Measurements from ENCODE around the gene NSUN4.
A peak's percentile ranks its signal among the peaks of the same experiment; 100 is the strongest.

NSUN4 gene

GRCh38 chr1:46368791-46369190 lies 28.2 kb downstream of the NSUN4 start:
- no peak overlapping the region for H3K27ac Mint-ChIP-seq
- no peaks in the 10 kb centered on the region for H3K4me1 Mint-ChIP-seq (ENCODE audit: low read depth)
- no peaks in the 10 kb centered on the region for H3K9me3 Mint-ChIP-seq
- no peaks in the 10 kb centered on the region for H3K27me3 Mint-ChIP-seq (ENCODE audit: low read depth)
- no peak overlapping the region for H3K4me3 Mint-ChIP-seq
- H3K36me3 Mint-ChIP-seq (ENCODE audit: low read depth), result peaks cover 10% of the 10 kb centered on the region

GRCh38 chr1:46369542-46370213 lies 29.1 kb downstream of the NSUN4 start:
- H3K27me3 Mint-ChIP-seq (ENCODE audit: low read depth), result no peaks in the 10 kb centered on the region
- H3K9me3 Mint-ChIP-seq, result no peaks in the 10 kb centered on the region
- no peak overlapping the region for H3K27ac Mint-ChIP-seq
- H3K4me1 Mint-ChIP-seq (ENCODE audit: low read depth), result no peaks in the 10 kb centered on the region
- no peak overlapping the region for H3K4me3 Mint-ChIP-seq
- H3K36me3 Mint-ChIP-seq (ENCODE audit: low read depth), result peaks cover 10% of the 10 kb centered on the region

- H3K4me1 Mint-ChIP-seq (ENCODE audit: low read depth), result no peaks in the 10 kb centered on the region
- no peaks in the 10 kb centered on the region for H3K27me3 Mint-ChIP-seq (ENCODE audit: low read depth)
- no peaks in the 10 kb centered on the region for H3K9me3 Mint-ChIP-seq
- H3K36me3 Mint-ChIP-seq (ENCODE audit: low read depth), result peaks cover 7% of the 10 kb centered on the region
- H3K4me3 Mint-ChIP-seq, result no peak overlapping the region
- no peak overlapping the region for H3K27ac Mint-ChIP-seq
These were observed 29.6 kb downstream of the NSUN4 start for GRCh38 chr1:46370214-46370633.

GRCh38 chr1:46372431-46372830 lies 31.8 kb downstream of the NSUN4 start:
- Mint-ChIP-seq H3K27ac (no peak overlapping the region), H3K4me3 (no peak overlapping the region), H3K9me3 (no peaks in the 10 kb centered on the region), H3K27me3 (ENCODE audit: low read depth) (no peaks in the 10 kb centered on the region), H3K36me3 (ENCODE audit: low read depth) (peaks cover 7% of the 10 kb centered on the region), H3K4me1 (ENCODE audit: low read depth) (no peaks in the 10 kb centered on the region)

- Mint-ChIP-seq H3K4me3 (no peak overlapping the region), H3K27me3 (ENCODE audit: low read depth) (no peaks in the 10 kb centered on the region), H3K27ac (no peak overlapping the region), H3K9me3 (peaks cover 5% of the 10 kb centered on the region), H3K4me1 (ENCODE audit: low read depth) (no peaks in the 10 kb centered on the region), H3K36me3 (ENCODE audit: low read depth) (no peaks in the 10 kb centered on the region)
These were observed 39.4 kb downstream of the NSUN4 start for GRCh38 chr1:46379996-46380395.

GRCh38 chr1:46380508-46380907 lies 39.9 kb downstream of the NSUN4 start:
- Mint-ChIP-seq H3K4me1 (ENCODE audit: low read depth) (no peaks in the 10 kb centered on the region), H3K27me3 (ENCODE audit: low read depth) (no peaks in the 10 kb centered on the region), H3K27ac (no peak overlapping the region), H3K4me3 (no peak overlapping the region), H3K36me3 (ENCODE audit: low read depth) (peaks cover 2% of the 10 kb centered on the region), H3K9me3 (peaks cover 5% of the 10 kb centered on the region)

- Mint-ChIP-seq H3K27ac (no peak overlapping the region), H3K27me3 (ENCODE audit: low read depth) (peaks cover 23% of the 10 kb centered on the region), H3K4me1 (ENCODE audit: low read depth) (peaks cover 7% of the 10 kb centered on the region), H3K4me3 (peak overlapping the region; percentile 56), H3K9me3 (peaks cover 20% of the 10 kb centered on the region), H3K36me3 (ENCODE audit: low read depth) (peaks cover 5% of the 10 kb centered on the region)
These were observed 52.9 kb downstream of the NSUN4 start for GRCh38 chr1:46393510-46393909.

- peaks cover 5% of the 10 kb centered on the region for H3K36me3 Mint-ChIP-seq (ENCODE audit: low read depth)
- peak within 1 kb of the TSS; percentile 56 for H3K4me3 Mint-ChIP-seq
- no peak within 1 kb of the TSS for H3K27ac Mint-ChIP-seq
- peaks cover 20% of the 10 kb centered on the region for H3K9me3 Mint-ChIP-seq
- peaks cover 27% of the 10 kb centered on the region for H3K27me3 Mint-ChIP-seq (ENCODE audit: low read depth)
- H3K4me1 Mint-ChIP-seq (ENCODE audit: low read depth), result peaks cover 7% of the 10 kb centered on the region
These were observed 53.7 kb downstream of the NSUN4 start, which contains the start of gene FAAH for GRCh38 chr1:46394108-46394871. FAAH (plus strand) TSS chr1:46394317; CDS start chr1:46394349, 32 bp downstream.

GRCh38 chr1:46394872-46395465 lies 54.4 kb downstream of the NSUN4 start:
- Mint-ChIP-seq H3K27ac (no peak overlapping the region), H3K9me3 (peaks cover 20% of the 10 kb centered on the region), H3K36me3 (ENCODE audit: low read depth) (peaks cover 5% of the 10 kb centered on the region), H3K4me1 (ENCODE audit: low read depth) (peaks cover 7% of the 10 kb centered on the region), H3K4me3 (peak overlapping the region; percentile 38), H3K27me3 (ENCODE audit: low read depth) (peaks cover 28% of the 10 kb centered on the region)

GRCh38 chr1:46396441-46397398 lies 56.1 kb downstream of the NSUN4 start:
- no peak overlapping the region for H3K4me3 Mint-ChIP-seq
- peaks cover 3% of the 10 kb centered on the region for H3K36me3 Mint-ChIP-seq (ENCODE audit: low read depth)
- H3K4me1 Mint-ChIP-seq (ENCODE audit: low read depth), result peaks cover 7% of the 10 kb centered on the region
- peaks cover 20% of the 10 kb centered on the region for H3K9me3 Mint-ChIP-seq
- H3K27ac Mint-ChIP-seq, result no peak overlapping the region
- peaks cover 28% of the 10 kb centered on the region for H3K27me3 Mint-ChIP-seq (ENCODE audit: low read depth)

- Mint-ChIP-seq H3K27me3 (ENCODE audit: low read depth) (peaks cover 14% of the 10 kb centered on the region), H3K36me3 (ENCODE audit: low read depth) (no peaks in the 10 kb centered on the region), H3K27ac (no peak overlapping the region), H3K4me1 (ENCODE audit: low read depth) (peaks cover 3% of the 10 kb centered on the region), H3K9me3 (no peaks in the 10 kb centered on the region), H3K4me3 (no peak overlapping the region)
These were observed 58.7 kb downstream of the NSUN4 start for GRCh38 chr1:46399307-46399706.

- no peak overlapping the region for H3K4me3 Mint-ChIP-seq
- no peaks in the 10 kb centered on the region for H3K4me1 Mint-ChIP-seq (ENCODE audit: low read depth)
- H3K27ac Mint-ChIP-seq, result no peak overlapping the region
These were observed 59.8 kb downstream of the NSUN4 start for GRCh38 chr1:46400421-46400820.

GRCh38 chr1:46401154-46401913 lies 60.7 kb downstream of the NSUN4 start:
- Mint-ChIP-seq H3K4me3 (no peak overlapping the region), H3K9me3 (no peaks in the 10 kb centered on the region), H3K27me3 (ENCODE audit: low read depth) (peaks cover 5% of the 10 kb centered on the region), H3K27ac (no peak overlapping the region), H3K4me1 (ENCODE audit: low read depth) (no peaks in the 10 kb centered on the region), H3K36me3 (ENCODE audit: low read depth) (no peaks in the 10 kb centered on the region)

More at GRCh38 chr1:46400421-46400820, 59.8 kb downstream of the NSUN4 start:
- Mint-ChIP-seq H3K9me3 (no peaks in the 10 kb centered on the region), H3K27me3 (ENCODE audit: low read depth) (peaks cover 7% of the 10 kb centered on the region), H3K36me3 (ENCODE audit: low read depth) (no peaks in the 10 kb centered on the region)
